Hematopoietic multipotent progenitor cell treated with erythropoietin and hydrocortisone succinate and interleukin-3 and kit ligand, for 4 days (in vitro differentiated cells): ENCODE results near the gene A1CF.
"Not testable (repeated sequence)": the region's sequence is repeated elsewhere in the genome, so short reads cannot be mapped to it uniquely, and the experiment has no call there.

Experiments
- DNase-seq: peaks from one replicate; pipeline ENCODE4 v3.0.0-alpha.2; 2015

The A1CF gene, protein sequence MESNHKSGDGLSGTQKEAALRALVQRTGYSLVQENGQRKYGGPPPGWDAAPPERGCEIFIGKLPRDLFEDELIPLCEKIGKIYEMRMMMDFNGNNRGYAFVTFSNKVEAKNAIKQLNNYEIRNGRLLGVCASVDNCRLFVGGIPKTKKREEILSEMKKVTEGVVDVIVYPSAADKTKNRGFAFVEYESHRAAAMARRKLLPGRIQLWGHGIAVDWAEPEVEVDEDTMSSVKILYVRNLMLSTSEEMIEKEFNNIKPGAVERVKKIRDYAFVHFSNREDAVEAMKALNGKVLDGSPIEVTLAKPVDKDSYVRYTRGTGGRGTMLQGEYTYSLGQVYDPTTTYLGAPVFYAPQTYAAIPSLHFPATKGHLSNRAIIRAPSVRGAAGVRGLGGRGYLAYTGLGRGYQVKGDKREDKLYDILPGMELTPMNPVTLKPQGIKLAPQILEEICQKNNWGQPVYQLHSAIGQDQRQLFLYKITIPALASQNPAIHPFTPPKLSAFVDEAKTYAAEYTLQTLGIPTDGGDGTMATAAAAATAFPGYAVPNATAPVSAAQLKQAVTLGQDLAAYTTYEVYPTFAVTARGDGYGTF

DNA sequence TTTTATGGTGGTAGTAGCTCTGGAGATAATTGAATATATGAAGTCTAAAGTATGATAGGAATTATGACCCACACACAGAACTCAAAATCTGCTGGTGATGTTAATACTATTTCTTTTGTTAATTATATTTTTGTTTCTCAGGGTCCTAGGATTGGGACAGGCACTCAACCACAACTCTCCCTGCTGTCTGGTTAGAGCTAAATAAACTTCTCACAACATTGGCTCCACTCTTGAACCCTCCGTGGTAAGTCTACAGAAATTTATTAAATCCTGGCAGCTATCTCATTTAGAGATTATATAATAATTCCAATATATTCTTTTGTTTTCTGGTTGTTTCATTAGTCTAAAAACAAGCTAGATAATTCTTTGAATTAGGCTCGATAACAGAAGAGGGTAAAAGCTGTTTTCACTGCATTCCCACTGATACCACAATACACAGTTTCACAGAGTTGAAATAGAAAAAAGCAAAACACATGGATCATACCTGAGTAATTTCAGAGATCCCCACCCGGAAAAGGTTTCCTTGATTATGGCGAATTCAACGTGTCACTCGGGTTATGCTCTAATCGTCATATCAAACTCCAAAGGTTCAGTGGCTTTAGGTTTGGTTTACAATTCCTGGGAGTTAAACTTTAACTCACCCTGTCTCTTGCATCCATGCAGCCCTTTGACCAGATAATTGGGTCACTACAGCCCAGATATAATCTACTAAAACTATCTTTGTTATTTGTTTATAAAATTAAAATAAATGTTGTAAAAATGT is at the start of gene A1CF:
Gene A1CF, minus strand, starts transcription at position 531 of the 763 bp plus-strand sequence. CDS start 25,687 bp downstream, outside the sequence.
- DNase-seq, result no peak

DNA sequence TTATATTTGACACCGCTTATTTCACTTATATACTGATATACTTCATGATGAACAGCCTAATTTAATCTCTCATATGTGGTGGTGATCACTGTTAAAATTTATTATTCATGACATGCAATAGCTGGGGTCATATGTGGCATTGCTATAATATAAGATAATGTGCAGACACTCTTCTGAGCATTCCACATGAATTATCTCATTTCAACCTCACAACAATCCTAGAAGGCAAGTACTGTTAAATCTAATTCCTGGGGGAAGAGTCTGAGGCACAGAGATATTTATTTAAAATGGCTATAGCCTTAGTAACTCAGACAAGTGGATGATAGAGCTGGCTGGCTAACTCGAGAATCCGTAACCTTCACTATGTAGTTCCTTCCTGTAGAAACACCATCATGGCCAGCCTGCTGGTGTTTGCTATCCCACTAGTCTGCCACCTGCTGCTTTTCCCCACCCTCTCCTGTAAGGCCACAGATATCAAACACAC is 46.6 kb upstream of the A1CF start:
- no peak for DNase-seq

DNA sequence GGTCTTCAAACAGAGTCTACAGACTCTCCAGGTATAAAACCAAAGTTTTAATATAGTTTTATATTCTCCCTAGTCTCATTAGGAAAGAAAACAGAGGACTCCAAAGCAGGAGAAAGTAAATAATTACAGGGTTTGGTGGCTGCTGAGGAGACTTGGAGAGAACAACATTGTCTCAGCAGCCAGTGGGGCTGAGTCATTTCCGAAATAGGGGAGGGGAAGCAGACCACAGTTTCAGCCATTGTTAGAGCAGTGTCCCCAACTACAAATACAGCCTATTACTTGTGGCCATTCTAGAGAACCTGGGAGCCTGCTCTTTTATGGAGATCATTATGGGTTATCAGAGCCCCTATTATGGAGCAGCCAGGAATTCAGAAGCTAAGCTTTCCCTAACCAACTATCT is 44.2 kb upstream of the A1CF start:
- no peak for DNase-seq

DNA sequence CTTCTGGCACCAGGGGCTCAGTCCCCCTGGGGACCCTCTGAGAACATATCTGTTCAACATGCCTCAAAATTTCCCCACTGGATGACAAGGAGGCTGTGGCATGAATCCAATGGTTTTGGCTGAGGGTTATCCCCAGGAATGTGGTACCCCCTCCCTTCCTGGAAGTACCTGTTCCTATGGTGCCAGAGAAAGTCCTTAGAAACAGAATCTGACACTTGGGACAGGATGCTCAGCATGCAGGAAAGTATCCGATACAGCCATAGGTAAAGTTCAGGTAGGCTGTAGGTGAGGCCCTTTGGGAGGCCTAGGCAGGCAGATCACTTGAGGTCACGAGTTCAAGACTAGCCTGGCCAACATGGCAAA is 42.7 kb upstream of the A1CF start:
- DNase-seq, result no peak

DNA sequence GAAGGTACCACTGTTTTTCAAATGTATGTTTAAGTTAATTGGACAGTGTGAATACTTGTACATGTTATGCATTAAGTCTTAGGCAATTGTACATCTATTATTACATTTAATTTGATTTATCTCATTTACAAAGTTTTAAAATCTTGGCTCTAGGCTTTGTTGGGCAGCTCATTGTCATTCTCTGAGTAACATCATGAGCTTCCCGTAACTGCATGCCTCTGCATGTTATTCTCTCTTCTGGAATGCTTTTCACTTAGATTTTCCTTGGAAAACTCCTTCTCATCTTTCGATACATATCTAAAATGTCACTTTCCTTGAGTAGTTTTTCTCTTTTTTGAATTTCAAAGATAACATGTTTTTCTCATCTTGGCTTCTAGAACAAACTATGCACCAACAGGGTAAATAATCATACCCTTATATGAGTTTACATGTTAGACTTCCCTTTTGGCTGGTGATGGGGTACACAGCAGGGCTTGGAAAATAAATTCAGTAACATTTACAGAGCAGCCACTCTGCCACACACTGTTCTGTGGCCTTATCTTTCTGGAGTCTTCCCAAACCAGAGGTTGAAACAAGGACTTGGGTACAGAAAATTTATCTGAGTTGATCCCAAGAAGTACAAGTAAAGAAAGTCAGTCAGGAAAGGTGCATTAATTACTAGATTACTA is 42.2 kb upstream of the A1CF start:
- DNase-seq, result no peak

DNA sequence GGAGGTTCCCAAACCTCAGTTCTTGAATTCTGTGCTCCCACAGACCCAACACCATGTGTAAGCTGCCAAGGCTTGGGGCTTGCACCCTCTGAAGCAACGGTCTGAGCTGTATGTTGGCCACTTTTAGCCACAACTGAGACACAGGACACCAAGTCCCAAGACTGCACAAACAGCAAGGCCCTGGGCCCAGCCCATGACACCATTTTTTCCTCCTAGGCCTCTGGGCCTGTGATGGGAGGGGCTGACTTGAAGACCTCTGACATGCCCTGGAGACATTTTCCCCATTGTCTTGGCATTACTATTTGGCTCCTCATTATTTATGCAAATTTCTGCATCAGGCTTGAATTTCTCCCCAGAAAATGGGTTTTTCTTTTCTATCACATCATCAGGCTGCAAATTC is 38.0 kb upstream of the A1CF start:
- DNase-seq, result not testable (repeated sequence)

DNA sequence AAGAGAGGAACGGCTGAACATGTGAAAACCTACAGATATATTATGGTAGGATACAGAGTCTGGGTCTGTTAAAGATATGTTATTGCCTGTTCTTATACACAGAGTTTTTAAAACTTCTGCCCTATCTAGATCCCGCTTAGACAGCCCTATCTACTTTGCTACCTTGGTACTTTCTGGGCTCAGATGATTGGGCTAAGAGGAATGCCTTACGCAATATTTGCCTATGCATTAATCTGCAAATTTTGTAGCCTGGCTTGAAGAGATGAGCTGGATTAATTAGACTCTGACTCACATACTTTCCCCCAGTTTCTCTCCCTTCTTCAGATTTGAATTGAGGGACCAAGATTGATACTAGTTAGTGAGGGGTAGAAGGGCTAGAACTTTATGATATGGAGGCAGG is 33.6 kb upstream of the A1CF start:
- DNase-seq, result no peak

DNA sequence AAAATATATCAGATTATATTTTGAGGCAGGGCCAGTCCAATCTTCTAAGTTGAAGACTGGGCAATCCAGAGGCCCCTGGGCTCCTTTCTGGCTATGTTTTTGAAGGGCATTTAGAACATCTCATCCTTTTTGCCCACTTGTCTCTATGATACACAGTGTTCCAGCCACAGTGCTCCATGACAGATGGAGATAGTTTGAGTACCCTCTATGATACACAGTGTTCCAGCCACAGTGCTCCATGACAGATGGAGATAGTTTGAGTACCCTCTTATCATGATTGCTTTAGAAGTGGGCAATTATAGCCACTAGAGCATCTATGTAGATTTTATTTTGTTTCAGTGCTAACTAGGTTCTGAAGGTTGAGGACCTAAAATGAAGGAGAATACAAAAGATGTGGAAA is 33.1 kb upstream of the A1CF start:
- DNase-seq, result no peak

DNA sequence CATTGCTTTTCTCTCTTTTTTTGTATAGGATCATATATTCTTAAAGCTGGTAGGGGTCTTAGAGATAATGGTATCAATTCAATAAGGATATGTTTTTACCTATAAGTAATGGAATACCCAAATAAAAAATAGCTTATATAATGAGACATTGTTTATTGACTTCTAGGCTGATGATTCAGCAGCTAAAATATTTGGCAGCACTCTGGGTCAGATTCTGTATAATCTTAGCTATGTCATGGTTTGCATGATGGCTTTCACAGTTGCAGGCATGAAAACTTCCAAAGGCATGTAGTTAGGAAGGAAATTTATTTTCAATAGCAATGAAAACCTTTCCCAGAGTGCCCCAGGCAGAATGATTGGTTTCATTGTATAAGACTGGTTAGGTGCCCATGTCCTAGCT is 32.1 kb upstream of the A1CF start:
- DNase-seq, result no peak

DNA sequence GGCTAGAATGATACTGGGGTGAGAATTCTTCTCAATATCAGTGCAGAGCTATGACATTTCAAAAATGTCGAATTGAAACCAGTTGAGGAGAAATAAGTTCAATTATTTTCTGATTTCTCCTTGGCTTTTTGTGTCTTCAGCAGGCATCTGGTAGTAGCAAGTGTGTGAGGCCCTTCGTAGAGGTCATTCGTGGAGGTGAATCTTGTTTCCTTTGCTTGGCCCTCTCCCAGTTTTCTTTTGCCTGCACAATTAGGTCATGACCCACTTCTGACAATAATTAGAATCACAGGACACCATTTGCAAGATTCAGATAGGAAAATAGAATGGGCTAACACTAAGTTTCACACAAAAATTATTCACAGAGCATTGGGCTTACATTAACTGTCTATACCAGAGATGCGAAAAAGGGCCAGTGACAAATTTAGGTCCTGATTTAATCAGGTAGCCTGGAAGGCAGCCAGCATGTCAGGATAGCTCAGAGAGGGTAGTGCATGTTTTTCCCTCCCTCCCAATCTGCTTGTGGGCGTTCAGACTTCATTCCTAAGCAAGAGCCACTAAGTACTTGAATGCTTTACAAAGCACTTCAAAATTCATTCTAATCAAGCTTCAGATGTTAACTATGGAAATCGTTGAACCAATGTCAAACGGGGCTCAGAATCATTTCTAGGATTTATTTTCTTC is 24.0 kb upstream of the A1CF start:
- no peak for DNase-seq

DNA sequence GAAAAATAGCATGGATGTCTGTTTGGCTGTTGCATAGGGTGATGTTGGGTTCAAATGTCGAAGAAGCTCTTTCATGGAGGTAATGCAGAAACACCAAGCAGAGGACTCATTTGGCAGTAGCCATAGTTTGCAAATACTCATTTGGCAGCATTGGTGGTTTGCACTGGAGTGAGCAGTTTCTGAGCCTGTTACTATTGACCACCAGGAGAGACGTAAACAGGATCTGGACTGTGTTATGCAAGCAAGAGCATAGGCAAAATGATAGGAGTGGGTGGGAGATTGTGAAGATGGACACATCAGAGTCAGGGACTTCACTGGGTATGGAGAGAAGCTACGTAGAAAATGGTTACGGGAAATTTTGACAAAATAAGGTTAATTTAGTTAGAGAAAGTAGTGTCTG is 22.9 kb upstream of the A1CF start:
- DNase-seq, result no peak

DNA sequence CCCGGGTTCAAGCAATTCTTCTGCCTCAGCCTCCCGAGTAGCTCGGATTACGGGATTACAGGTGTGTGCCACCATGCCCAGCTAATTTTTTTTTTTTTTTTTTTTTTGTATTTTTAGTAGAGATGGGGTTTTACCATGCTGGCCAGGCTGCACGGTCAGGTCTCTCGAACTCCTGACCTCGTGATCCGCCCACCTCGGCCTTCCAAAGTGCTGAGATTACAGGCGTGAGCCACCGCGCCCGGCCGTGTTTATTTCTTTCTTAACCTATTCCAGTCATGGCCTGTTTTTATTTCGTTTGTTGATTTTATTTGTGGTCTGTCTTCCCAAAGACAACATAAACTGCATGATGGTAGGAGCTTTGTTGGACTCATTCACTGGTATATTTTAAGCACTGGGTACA is 20.4 kb upstream of the A1CF start:
- not testable (repeated sequence) for DNase-seq

DNA sequence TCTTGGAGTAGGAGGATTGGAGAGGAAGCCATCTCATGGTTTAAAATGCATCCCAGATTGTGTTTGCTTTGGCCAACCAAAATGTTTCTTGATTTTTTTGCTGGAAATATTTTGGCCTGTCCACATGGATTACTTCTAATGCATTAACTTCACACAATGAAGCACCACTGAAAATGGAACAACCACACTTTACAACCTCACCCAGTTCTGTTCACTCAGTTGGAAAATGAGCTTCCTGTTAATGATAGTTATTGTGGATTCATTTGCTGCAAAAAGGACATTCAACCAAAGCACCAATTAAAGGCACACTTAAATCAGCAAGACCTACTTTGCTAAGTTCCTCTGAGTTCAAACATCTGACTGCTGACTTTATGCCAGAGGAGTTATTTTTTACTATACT is 11.3 kb upstream of the A1CF start:
- no peak for DNase-seq

DNA sequence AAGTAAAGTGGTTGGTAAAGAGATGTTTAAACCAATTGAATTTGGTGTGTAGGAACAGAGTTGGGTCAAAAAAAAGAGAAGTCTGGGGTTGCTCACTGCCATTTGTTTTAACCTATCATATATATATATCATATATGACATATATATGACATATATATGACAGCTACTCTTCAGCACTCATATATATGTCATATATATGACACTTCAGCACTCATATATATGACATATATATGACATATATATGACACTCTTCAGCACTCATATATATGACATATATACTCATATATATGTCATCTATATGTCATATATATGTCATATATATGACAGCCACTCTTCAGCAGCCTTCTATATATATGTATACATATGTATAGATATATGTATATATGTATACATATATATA is 8.9 kb upstream of the A1CF start:
- DNase-seq, result no peak

DNA sequence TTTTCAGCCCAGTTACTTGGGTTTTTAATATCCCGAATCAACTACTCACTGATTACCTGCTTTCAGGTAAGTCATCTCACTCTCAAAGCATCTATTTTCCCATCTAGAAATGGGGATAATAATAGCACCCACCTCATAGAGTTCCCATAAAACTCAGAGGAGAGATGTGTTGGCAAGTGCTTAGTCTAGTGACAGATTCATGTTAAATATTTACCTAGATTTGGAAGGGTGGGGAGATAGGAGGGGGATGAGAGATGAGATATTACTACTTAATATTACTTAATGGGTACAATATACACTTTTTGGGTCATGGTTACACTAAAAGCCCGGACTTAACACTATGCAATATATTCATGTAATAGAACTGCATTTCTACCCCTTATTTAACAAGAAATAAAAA is 7.0 kb upstream of the A1CF start:
- no peak for DNase-seq

DNA sequence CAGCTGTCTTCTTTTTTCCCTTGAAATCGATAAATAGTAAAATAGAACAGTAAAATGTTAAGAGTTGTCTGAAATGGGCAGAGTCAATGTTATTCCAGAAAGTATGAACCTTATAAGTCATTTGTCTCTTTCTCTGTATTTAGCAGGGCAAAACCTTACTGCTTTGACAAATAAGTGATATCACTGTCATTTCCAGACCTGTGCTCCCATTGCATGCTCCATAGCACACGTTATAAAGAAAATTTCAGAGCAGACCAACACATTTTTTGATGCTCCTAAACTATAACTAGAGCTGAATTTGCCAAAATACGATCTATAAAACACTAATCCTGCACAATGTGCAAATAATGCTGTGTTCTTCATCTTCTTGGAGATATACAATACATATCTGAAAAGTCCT is 1.1 kb downstream of the A1CF start:
- no peak for DNase-seq

DNA sequence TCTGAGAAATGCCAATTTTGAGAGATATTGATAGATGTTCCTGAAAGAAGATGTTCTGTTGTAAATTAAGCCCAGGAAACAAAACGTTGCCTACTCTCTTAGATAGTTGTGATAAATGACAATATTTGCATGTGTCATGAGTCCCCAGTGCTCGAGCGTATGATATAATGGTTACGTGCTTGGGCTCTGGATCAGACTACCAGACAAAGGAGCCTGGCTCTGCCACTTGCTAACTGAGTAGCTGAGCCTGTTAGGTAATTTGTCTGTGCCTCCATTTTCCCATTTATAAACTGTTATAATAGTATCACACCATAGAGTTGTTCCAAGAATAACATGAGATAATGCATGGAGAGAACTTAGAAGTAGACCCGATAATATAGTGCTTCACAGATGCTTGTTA is 1.8 kb downstream of the A1CF start:
- no peak for DNase-seq

DNA sequence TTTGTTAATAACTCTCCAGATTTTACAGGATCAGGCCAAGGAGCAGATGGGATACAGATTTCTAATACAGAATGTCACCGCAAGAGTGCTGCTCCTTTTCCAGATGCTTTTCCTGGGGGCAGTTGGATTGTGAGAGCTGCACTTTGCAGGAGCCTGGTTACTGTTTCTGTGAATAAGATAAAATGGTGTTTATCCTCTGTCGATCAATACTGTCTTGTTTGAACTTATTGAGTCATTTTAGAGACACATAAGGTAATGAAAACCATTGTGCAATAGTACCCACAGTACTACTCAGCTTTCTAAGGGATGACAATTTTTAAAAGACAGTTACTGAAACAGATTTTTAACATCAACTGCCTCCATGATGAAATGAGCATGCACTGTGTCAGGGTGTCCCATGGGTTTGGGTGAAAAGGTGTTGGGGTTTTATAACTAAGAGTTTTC is 2.9 kb downstream of the A1CF start:
- DNase-seq, result no peak

DNA sequence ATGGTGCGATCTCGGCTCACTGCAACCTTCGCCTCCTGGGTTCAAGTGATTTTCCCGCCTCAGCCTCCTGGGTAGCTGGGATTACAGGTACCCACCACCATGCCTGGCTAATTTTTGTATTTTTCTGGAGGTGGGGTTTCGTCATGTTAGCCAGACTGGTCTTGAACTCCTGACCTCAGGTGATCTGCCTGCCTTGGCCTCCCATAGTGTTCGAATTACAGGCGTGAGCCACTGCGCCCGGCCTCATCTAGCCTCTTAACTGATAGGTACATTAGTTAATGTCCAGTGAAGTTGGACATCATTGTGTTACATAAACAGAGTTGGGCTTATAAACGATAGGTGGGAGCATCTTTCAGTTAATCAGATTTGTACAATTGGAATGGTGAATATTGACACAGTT is 4.4 kb downstream of the A1CF start:
- not testable (repeated sequence) for DNase-seq

DNA sequence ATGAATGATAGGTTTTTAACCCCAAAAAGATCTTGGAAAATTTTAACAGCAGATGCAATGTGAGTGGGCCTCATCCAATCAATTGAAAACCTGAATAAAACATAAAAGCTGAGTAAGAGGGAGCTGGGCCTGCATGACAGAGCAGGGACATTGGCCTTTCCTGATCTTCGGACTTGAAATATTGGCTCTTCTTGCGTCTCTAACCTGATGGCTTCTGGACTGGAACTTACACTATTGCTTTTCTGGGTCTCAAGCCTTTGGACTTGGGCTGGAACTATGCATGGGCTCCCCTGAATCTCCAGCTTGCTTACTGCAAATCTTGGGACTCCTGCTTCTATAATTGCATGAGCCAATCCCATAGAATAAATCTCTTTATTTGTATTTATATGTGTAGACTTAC is 9.0 kb downstream of the A1CF start:
- DNase-seq, result no peak

DNA sequence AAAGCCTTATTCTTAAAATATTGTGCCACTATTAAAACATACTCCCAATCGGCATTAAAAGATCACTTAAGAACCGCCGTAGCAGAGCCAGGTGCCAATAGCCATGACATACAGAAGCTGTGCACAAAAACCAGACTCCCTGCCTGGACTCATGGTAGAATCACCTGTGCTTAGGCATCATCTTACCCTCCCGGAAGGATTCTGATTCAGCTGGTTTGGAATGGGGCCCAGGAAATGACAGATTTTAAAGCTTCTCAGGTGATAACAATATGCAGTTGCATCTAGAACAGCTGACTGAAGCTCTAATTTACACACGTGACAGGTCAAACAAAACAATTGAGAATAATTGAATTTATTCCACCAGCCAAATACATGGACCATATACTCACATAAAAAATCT is 10.7 kb downstream of the A1CF start:
- DNase-seq, result no peak

DNA sequence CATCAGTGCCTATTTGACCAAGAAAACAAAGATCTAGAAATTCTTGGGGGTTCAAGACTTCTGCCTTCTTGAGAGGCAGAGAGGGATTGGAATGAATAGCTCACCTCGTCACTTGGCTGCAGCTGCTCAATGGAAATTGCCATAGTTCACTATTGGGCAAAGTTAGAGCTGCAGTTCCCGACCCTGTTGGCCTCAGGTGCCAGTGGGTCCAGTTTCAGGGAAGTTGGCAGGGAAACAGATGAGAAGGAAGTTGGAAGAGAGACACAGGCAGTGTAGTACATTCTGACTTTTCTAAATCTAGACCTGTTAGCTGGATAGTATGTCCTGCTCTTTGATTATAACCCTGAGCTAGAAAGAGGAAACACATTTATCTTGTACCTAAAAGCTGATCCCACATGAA is 19.1 kb downstream of the A1CF start:
- DNase-seq, result no peak

DNA sequence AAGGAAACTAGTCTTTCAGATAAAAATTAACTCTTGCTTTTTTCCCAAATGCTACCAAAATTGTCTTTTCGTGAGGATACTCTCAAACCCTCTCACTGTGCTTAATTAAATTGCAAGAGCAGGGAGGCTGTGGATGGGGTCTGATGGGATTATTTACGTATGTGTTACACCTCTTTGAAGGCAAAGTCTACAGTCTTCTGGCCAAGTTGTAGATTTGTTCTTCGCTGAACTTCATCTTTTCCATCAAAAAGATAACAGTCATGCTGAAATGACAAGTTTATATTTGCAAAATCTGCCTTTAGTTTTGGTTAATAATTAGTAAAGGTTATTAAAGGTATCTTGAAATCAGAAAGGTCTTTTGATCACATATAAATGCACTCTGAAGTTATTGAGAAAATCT is 22.7 kb downstream of the A1CF start:
- DNase-seq, result no peak
